Body of pancreas (tissue), 4 donors: ENCODE data around the gene RILPL2. TPM values are rescaled to one million over a fixed set of nuclear protein-coding genes. Genes with fewer than 3 reads are reported as not detected.
"Not testable (repeated sequence)": the region's sequence is repeated elsewhere in the genome, so short reads cannot be mapped to it uniquely, and the experiment has no call there.

ENCODE experiments used
- ATAC-seq: fragments of 150-250 bp; one replicate; pipeline ENCODE4 v1.9.1; 2016
- DNase-seq, 4 donors: peaks; one replicate each; pipeline ENCODE4 v3.0.0-alpha.2; 2019
- H3K27ac ChIP-seq, 4 donors: fragments of 200-600 bp; sonication (generic); 1 replicate in 3 of 4; 2 replicates in 1 of 4; pipeline versions ENCODE4 v1.5.1 to v1.6.1; 2016 to 2019; ENCODE audit warnings: mild to moderate bottlenecking in 1 of 4, mixed read lengths in 1 of 4, moderate library complexity in 1 of 4
- H3K27me3 ChIP-seq, 2 donors: fragments of 200-600 bp; sonication (generic); one replicate each; pipeline ENCODE4 v1.6.0; 2016; ENCODE audit warnings: mild to moderate bottlenecking in 1 of 2
- H3K36me3 ChIP-seq, 2 donors: fragments of 200-600 bp; sonication (generic); replicated peaks in 1 of 2; 2 replicates each; pipeline ENCODE4 v1.5.1; 2016; ENCODE audit warnings: low read depth in 2 of 2; ENCODE audit not compliant: insufficient read depth in 1 of 2
- H3K4me1 ChIP-seq: fragments of 200-600 bp; sonication (generic); one replicate; pipeline ENCODE4 v1.6.0; 2016
- H3K4me3 ChIP-seq, 2 donors: fragments of 200-600 bp; sonication (generic); 1 replicate in 1 of 2; 2 replicates in 1 of 2; pipeline ENCODE4 v1.5.1; 2016 to 2019
- H3K9me3 ChIP-seq, 3 donors: fragments of 200-600 bp; sonication (generic); 1 replicate in 2 of 3; 2 replicates in 1 of 3; pipeline ENCODE4 v1.5.1; 2016
- CTCF ChIP-seq, 7 experiments: fragments of 450-650 bp in 4 of 7; fragments of 200-600 bp in 3 of 7; sonication (generic) in 3 of 7; IDR thresholded peaks; one replicate each; pipeline ENCODE4 v1.5.1; 2016 to 2019; ENCODE audit warnings: antibody characterized with exemption in 7 of 7
- POLR2A ChIP-seq, 3 donors: fragments of 450-650 bp; IDR thresholded peaks; one replicate each; pipeline ENCODE4 v1.6.1; 2016; ENCODE audit warnings: antibody characterized with exemption in 3 of 3, mild to moderate bottlenecking in 2 of 3
- WGBS, 2 donors: methylation state at CpG; one replicate each; pipeline ENCODE4 v1.1.5; 2017; 5-methylcytosine and 5-hydroxymethylcytosine counted together
- intact Hi-C: fragments of 100-400 bp; cut with DNase I; formaldehyde crosslinking; loops from one replicate; pipeline ENCODE4 v1.15.1; 2023
- total RNA-seq, 2 donors: library from RNA; depleted of rRNA; stranded (reverse); fragments of >200 nt; gene quantifications; one replicate each; pipeline ENCODE4 v1.1.0, GENCODE V29; 2016

RILPL2 gene
- total RNA-seq, 2 donors from 2014 or later, result 2.6 TPM

- Histone ChIP-seq H3K36me3 (no peaks in the 10 kb centered on the region), H3K27ac (no peak overlapping the region), H3K4me1 (peaks cover 5% of the 10 kb centered on the region), H3K27me3 (no peaks in the 10 kb centered on the region), H3K4me3 (no peak overlapping the region), H3K9me3 (no peaks in the 10 kb centered on the region)
- intact Hi-C loops, result no loop called here
- TF ChIP-seq CTCF (IDR thresholded peaks at IDR 0.05) (no peak), POLR2A (IDR thresholded peaks at IDR 0.05) (no peak)
- DNase-seq, result no peak
- no peak for ATAC-seq
- 89 to 90% methylated on average over 4 to 5 of the region's 5 CpGs for WGBS, 2 donors
Measured at GRCh38 chr12:123369229-123369628, 67.3 kb downstream of the RILPL2 start.

GRCh38 chr12:123368431-123368830 is 68.1 kb downstream of the RILPL2 start:
- intact Hi-C loops, DNase-seq, H3K4me3 ChIP-seq, H3K9me3 ChIP-seq, H3K27me3 ChIP-seq, H3K4me1 ChIP-seq, H3K27ac ChIP-seq, H3K36me3 ChIP-seq, ATAC-seq: not testable (repeated sequence)
- WGBS, 2 donors, result 84 to 89% methylated on average over 7 of the region's 7 CpGs

GRCh38 chr12:123367511-123367910 is 69.0 kb downstream of the RILPL2 start:
- Histone ChIP-seq H3K4me3 (no peak overlapping the region), H3K9me3 (no peaks in the 10 kb centered on the region), H3K27ac (no peak overlapping the region), H3K4me1 (peaks cover 17% of the 10 kb centered on the region), H3K27me3 (no peaks in the 10 kb centered on the region), H3K36me3 (no peaks in the 10 kb centered on the region)
- 97 to 98% methylated on average over 4 of the region's 4 CpGs for WGBS, 2 donors
- intact Hi-C loops, result no loop called here
- ATAC-seq, result no peak
- TF ChIP-seq CTCF (IDR thresholded peaks at IDR 0.05) (no peak), POLR2A (IDR thresholded peaks at IDR 0.05) (no peak)
- no peak for DNase-seq

Other genes with a start within 250 kb of the RILPL2 start
- gene MPHOSPH9, start 203.5 kb downstream of the RILPL2 start, total RNA-seq, result 10 to 100 TPM; 13.5 to 42.5 TPM
- gene MTRFR, start 203.2 kb downstream of the RILPL2 start, total RNA-seq, result 1 to 10 TPM; 4.9 to 8.2 TPM
- 10 to 100 TPM; 24.4 to 26.7 TPM for gene CDK2AP1, start 164.8 kb downstream of the RILPL2 start, total RNA-seq
- 10 to 100 TPM; 11.4 to 11.9 TPM for gene SBNO1, start 71.8 kb downstream of the RILPL2 start, total RNA-seq
- gene KMT5A, start 52.6 kb downstream of the RILPL2 start, total RNA-seq, result 10 to 100 TPM; 28.0 to 33.3 TPM
- gene SNRNP35, start 21.5 kb upstream of the RILPL2 start, total RNA-seq, result 10 to 100 TPM; 12.9 to 16.9 TPM
- gene RILPL1, start 97.0 kb upstream of the RILPL2 start, total RNA-seq, result 1 to 10 TPM; 4.3 to 4.9 TPM
- gene TMED2, start 147.9 kb upstream of the RILPL2 start, total RNA-seq, result 100 to 1,000 TPM in 1 of 2 donors, 10 to 100 TPM in 1; 89.7 to 127 TPM
- gene DDX55, start 165.4 kb upstream of the RILPL2 start, total RNA-seq, result 10 to 100 TPM; 16.1 to 30.3 TPM
- 100 to 1,000 TPM in 1 of 2 donors, 10 to 100 TPM in 1; 58.9 to 182 TPM for gene EIF2B1, start 197.0 kb upstream of the RILPL2 start, total RNA-seq
- 10 to 100 TPM in 1 of 2 donors, 1 to 10 TPM in 1; 8.6 to 16.2 TPM for gene GTF2H3, start 197.1 kb upstream of the RILPL2 start, total RNA-seq
- 1 to 10 TPM; 5.3 to 9.9 TPM for gene TCTN2, start 234.4 kb upstream of the RILPL2 start, total RNA-seq